ENCODE data around the gene PPM1H.

Gene PPM1H

DNA sequence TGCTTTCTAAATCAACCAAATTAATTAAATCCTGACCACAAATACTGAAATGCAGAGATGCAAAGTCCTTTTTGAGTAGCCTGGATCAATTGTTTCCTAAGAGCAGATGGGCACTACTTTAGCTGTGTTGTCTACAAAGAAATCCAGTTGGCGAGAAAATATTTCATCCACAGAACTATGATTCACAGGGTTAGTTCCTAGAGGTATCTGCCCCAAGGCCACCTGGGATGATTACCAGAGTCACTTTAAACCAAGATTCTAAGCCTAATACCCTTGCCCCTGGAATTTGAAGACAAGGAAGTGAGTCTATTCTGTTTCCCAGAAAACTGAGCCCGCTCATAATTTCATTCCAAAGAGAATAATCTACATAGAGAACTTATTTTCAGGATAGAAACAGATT, 198.4 kb downstream of the PPM1H start:
- H3K9me3 ChIP-seq (ENCODE audit: control insufficient read depth, insufficient read depth, low read depth, low read length): no peaks in the 10 kb centered on the region
- H3K27ac ChIP-seq (ENCODE audit: extremely low read depth, low read depth, low read length): no peak overlapping the region
- POLR2A ChIA-PET: no interaction called here
- peaks cover 4 to 16% of the 10 kb centered on the region in 2 experiments; a peak in 2 of 3 replicates for H3K36me3 ChIP-seq (ENCODE audit: control insufficient read depth in 2 of 2, insufficient read depth in 1 of 2, low read length in 2 of 2)
- H3K4me3 ChIP-seq (ENCODE audit: low read depth, low read length): no peak overlapping the region
- CTCF ChIA-PET: no interaction called here
- peaks cover 2% of the 10 kb centered on the region; the same call in 1 of the 2 replicates for H3K4me1 ChIP-seq (ENCODE audit: control insufficient read depth, insufficient read depth, low read length)
- TF ChIP-seq, protein P1, sequence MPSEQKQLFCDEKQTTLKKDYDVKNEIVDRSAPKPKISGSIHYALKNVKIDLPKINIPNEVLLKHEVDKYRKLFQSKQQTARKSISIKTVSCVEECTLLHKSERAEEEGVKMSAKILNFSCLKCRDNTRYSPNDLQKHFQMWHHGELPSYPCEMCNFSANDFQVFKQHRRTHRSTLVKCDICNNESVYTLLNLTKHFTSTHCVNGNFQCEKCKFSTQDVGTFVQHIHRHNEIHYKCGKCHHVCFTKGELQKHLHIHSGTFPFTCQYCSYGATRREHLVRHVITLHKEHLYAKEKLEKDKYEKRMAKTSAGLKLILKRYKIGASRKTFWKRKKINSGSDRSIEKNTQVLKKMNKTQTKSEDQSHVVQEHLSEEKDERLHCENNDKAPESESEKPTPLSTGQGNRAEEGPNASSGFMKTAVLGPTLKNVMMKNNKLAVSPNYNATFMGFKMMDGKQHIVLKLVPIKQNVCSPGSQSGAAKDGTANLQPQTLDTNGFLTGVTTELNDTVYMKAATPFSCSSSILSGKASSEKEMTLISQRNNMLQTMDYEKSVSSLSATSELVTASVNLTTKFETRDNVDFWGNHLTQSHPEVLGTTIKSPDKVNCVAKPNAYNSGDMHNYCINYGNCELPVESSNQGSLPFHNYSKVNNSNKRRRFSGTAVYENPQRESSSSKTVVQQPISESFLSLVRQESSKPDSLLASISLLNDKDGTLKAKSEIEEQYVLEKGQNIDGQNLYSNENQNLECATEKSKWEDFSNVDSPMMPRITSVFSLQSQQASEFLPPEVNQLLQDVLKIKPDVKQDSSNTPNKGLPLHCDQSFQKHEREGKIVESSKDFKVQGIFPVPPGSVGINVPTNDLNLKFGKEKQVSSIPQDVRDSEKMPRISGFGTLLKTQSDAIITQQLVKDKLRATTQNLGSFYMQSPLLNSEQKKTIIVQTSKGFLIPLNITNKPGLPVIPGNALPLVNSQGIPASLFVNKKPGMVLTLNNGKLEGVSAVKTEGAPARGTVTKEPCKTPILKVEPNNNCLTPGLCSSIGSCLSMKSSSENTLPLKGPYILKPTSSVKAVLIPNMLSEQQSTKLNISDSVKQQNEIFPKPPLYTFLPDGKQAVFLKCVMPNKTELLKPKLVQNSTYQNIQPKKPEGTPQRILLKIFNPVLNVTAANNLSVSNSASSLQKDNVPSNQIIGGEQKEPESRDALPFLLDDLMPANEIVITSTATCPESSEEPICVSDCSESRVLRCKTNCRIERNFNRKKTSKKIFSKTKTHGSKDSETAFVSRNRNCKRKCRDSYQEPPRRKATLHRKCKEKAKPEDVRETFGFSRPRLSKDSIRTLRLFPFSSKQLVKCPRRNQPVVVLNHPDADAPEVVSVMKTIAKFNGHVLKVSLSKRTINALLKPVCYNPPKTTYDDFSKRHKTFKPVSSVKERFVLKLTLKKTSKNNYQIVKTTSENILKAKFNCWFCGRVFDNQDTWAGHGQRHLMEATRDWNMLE (tag by site-specific recombination; conservative IDR thresholded peaks at IDR 0.05; ENCODE audit: low read depth): no peak
- no peak for TF ChIP-seq SP3 (tag by site-specific recombination; IDR thresholded peaks at IDR 0.05)
- no peak for TF ChIP-seq ZNF791 (tag by site-specific recombination; IDR thresholded peaks at IDR 0.05)
- no peak for TF ChIP-seq ZNF664 (tag by site-specific recombination; IDR thresholded peaks at IDR 0.05)
- TF ChIP-seq ZNF366 (tag by site-specific recombination; conservative IDR thresholded peaks at IDR 0.05): no peak
- TF ChIP-seq, protein P2, sequence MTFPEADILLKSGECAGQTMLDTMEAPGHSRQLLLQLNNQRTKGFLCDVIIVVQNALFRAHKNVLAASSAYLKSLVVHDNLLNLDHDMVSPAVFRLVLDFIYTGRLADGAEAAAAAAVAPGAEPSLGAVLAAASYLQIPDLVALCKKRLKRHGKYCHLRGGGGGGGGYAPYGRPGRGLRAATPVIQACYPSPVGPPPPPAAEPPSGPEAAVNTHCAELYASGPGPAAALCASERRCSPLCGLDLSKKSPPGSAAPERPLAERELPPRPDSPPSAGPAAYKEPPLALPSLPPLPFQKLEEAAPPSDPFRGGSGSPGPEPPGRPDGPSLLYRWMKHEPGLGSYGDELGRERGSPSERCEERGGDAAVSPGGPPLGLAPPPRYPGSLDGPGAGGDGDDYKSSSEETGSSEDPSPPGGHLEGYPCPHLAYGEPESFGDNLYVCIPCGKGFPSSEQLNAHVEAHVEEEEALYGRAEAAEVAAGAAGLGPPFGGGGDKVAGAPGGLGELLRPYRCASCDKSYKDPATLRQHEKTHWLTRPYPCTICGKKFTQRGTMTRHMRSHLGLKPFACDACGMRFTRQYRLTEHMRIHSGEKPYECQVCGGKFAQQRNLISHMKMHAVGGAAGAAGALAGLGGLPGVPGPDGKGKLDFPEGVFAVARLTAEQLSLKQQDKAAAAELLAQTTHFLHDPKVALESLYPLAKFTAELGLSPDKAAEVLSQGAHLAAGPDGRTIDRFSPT (tag by site-specific recombination; IDR thresholded peaks at IDR 0.05): no peak
- no peak for TF ChIP-seq OVOL3 (tag by site-specific recombination; IDR thresholded peaks at IDR 0.05)
- no peak for TF ChIP-seq ZNF776 (tag by site-specific recombination; IDR thresholded peaks at IDR 0.05; ENCODE audit: borderline replicate concordance)
- no peak for TF ChIP-seq TCF7L2 (IDR thresholded peaks at IDR 0.05; ENCODE audit: borderline replicate concordance, low read depth, low read length)
- TF ChIP-seq, protein P3, sequence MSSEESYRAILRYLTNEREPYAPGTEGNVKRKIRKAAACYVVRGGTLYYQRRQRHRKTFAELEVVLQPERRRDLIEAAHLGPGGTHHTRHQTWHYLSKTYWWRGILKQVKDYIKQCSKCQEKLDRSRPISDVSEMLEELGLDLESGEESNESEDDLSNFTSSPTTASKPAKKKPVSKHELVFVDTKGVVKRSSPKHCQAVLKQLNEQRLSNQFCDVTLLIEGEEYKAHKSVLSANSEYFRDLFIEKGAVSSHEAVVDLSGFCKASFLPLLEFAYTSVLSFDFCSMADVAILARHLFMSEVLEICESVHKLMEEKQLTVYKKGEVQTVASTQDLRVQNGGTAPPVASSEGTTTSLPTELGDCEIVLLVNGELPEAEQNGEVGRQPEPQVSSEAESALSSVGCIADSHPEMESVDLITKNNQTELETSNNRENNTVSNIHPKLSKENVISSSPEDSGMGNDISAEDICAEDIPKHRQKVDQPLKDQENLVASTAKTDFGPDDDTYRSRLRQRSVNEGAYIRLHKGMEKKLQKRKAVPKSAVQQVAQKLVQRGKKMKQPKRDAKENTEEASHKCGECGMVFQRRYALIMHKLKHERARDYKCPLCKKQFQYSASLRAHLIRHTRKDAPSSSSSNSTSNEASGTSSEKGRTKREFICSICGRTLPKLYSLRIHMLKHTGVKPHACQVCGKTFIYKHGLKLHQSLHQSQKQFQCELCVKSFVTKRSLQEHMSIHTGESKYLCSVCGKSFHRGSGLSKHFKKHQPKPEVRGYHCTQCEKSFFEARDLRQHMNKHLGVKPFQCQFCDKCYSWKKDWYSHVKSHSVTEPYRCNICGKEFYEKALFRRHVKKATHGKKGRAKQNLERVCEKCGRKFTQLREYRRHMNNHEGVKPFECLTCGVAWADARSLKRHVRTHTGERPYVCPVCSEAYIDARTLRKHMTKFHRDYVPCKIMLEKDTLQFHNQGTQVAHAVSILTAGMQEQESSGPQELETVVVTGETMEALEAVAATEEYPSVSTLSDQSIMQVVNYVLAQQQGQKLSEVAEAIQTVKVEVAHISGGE (tag by site-specific recombination; conservative IDR thresholded peaks at IDR 0.05; ENCODE audit: low read depth): no peak
- no peak for TF ChIP-seq ZNF175 (tag by site-specific recombination; IDR thresholded peaks at IDR 0.05)
- no peak for TF ChIP-seq ZNF311 (tag by site-specific recombination; IDR thresholded peaks at IDR 0.05; ENCODE audit: borderline replicate concordance)
- TF ChIP-seq ZNF19 (tag by site-specific recombination; IDR thresholded peaks at IDR 0.05; ENCODE audit: low read depth): no peak
- no peak for TF ChIP-seq ZNF792 (tag by site-specific recombination; IDR thresholded peaks at IDR 0.05)

DNA sequence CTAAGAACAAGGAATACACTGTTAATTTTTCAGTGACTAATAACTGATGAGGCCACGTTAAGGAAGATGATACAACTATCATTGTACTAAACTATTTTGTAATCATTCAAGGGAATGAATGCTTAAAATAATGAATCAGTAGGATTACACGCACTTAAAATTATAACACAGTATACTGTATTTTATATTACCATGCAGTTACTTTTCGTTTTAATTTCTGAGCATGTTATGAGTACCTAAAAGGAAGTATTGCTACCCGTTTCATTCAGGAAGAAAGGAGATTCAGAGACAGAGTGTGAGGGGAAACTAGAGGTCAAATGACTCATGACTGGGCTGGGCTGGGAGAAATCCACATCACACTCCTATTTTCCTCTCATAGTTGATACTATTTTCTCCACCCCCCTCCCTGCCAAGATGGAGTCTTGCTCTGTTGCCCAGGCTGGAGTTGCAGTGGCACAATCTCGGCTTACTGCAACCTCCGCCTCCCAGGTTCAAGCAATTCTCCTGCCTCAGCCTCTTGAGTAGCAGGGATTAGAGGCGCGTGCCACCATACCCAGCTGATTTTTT, 202.0 kb downstream of the PPM1H start:
- peaks cover 4 to 16% of the 10 kb centered on the region in 2 experiments; a peak in 2 of 3 replicates for H3K36me3 ChIP-seq (ENCODE audit: control insufficient read depth in 2 of 2, insufficient read depth in 1 of 2, low read length in 2 of 2)
- ChIA-PET CTCF (no interaction called here), POLR2A (interaction anchor here (0.7 kb wide), 1 partner anchor 127 kb away, joined by 4 read pairs; no protein-coding TSS in a partner anchor)
- no peaks in the 10 kb centered on the region for H3K9me3 ChIP-seq (ENCODE audit: control insufficient read depth, insufficient read depth, low read depth, low read length)
- H3K4me1 ChIP-seq (ENCODE audit: control insufficient read depth, insufficient read depth, low read length): no peaks in the 10 kb centered on the region
- H3K27ac ChIP-seq (ENCODE audit: extremely low read depth, low read depth, low read length): no peak overlapping the region
- no peak overlapping the region for H3K4me3 ChIP-seq (ENCODE audit: low read depth, low read length)
- TF ChIP-seq ZNF561 (tag by site-specific recombination; IDR thresholded peaks at IDR 0.05; ENCODE audit: borderline replicate concordance) (no peak), ZNF335 (tag by site-specific recombination; conservative IDR thresholded peaks at IDR 0.05) (no peak), ZNF175 (tag by site-specific recombination; IDR thresholded peaks at IDR 0.05) (no peak), ZBTB1 (tag by site-specific recombination; IDR thresholded peaks at IDR 0.05) (no peak), ZNF37A (tag by site-specific recombination; IDR thresholded peaks at IDR 0.05) (no peak), ZNF514 (tag by site-specific recombination; IDR thresholded peaks at IDR 0.05) (no peak)
- TF ChIP-seq, protein P4, sequence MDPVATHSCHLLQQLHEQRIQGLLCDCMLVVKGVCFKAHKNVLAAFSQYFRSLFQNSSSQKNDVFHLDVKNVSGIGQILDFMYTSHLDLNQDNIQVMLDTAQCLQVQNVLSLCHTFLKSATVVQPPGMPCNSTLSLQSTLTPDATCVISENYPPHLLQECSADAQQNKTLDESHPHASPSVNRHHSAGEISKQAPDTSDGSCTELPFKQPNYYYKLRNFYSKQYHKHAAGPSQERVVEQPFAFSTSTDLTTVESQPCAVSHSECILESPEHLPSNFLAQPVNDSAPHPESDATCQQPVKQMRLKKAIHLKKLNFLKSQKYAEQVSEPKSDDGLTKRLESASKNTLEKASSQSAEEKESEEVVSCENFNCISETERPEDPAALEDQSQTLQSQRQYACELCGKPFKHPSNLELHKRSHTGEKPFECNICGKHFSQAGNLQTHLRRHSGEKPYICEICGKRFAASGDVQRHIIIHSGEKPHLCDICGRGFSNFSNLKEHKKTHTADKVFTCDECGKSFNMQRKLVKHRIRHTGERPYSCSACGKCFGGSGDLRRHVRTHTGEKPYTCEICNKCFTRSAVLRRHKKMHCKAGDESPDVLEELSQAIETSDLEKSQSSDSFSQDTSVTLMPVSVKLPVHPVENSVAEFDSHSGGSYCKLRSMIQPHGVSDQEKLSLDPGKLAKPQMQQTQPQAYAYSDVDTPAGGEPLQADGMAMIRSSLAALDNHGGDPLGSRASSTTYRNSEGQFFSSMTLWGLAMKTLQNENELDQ (tag by site-specific recombination; IDR thresholded peaks at IDR 0.05; ENCODE audit: low read depth): no peak
- TF ChIP-seq, protein P5, sequence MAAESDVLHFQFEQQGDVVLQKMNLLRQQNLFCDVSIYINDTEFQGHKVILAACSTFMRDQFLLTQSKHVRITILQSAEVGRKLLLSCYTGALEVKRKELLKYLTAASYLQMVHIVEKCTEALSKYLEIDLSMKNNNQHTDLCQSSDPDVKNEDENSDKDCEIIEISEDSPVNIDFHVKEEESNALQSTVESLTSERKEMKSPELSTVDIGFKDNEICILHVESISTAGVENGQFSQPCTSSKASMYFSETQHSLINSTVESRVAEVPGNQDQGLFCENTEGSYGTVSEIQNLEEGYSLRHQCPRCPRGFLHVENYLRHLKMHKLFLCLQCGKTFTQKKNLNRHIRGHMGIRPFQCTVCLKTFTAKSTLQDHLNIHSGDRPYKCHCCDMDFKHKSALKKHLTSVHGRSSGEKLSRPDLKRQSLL (tag by site-specific recombination; IDR thresholded peaks at IDR 0.05): no peak
